HEK293 (cell line): ENCODE results near the gene HTT.

ENCODE experiments used
- CTCF ChIA-PET: fragments of 350-600 bp; formaldehyde crosslinking; extraction: SDS; loops from one replicate; lab custom pipeline; 2021; ENCODE audit warnings: antibody characterized with exemption; lab: Yijun Ruan, JAX
- POLR2A ChIA-PET: fragments of 300-600 bp; formaldehyde crosslinking; extraction: SDS; loops from one replicate; lab custom pipeline; 2020; ENCODE audit warnings: antibody characterized with exemption, inconsistent platforms; lab: Yijun Ruan, JAX
- H3K27ac ChIP-seq: fragments of 200-500 bp; sonication (Bioruptor generic); 2 replicates; pipeline ENCODE4 v1.5.1; 2014; ENCODE audit warnings: low read depth, low read length, control low read depth, inconsistent platforms; ENCODE audit errors: extremely low read depth
- H3K36me3 ChIP-seq, 2 experiments: fragments of 200-500 bp in 1 of 2; sonication (Bioruptor generic) in 1 of 2; 1 replicate in 1 of 2; 2 replicates in 1 of 2; pipeline ENCODE4 v1.5.1; 2014 to 2017; ENCODE audit warnings: inconsistent platforms in 2 of 2, low read length in 2 of 2; ENCODE audit not compliant: control insufficient read depth in 2 of 2, insufficient read depth in 1 of 2
- H3K4me1 ChIP-seq: fragments of 200-500 bp; sonication (Bioruptor generic); 2 replicates; pipeline ENCODE4 v1.5.1; 2014; ENCODE audit warnings: mild to moderate bottlenecking, low read length, inconsistent platforms; ENCODE audit not compliant: control insufficient read depth, insufficient read depth
- H3K4me3 ChIP-seq: 2 replicates; pipeline ENCODE4 v1.5.1; 2011; ENCODE audit warnings: low read depth, mild to moderate bottlenecking, control low read depth, low read length, moderate library complexity
- H3K9me3 ChIP-seq: fragments of 200-500 bp; sonication (Bioruptor generic); 2 replicates; pipeline ENCODE4 v1.5.1; 2014; ENCODE audit warnings: low read depth, low read length, inconsistent platforms; ENCODE audit not compliant: control insufficient read depth, insufficient read depth
- CTCF ChIP-seq: fragments of 450-650 bp; formaldehyde crosslinking; IDR thresholded peaks from 2 replicates; pipeline ENCODE4 v1.5.1; 2016; ENCODE audit warnings: missing biosample characterization, missing genetic modification characterization
- MZF1 ChIP-seq: fragments of 450-650 bp; formaldehyde crosslinking; IDR thresholded peaks from 2 replicates; pipeline ENCODE4 v1.5.1; 2017; ENCODE audit warnings: missing biosample characterization, missing genetic modification characterization, borderline replicate concordance
- OVOL3 ChIP-seq: fragments of 450-650 bp; formaldehyde crosslinking; IDR thresholded peaks from 2 replicates; pipeline ENCODE4 v1.5.1; 2016; ENCODE audit warnings: missing biosample characterization, missing genetic modification characterization
- ZBTB26 ChIP-seq: fragments of 450-650 bp; formaldehyde crosslinking; optimal IDR thresholded peaks from 2 replicates; pipeline ENCODE3; 2016; ENCODE audit warnings: missing biosample characterization, mild to moderate bottlenecking, missing genetic modification characterization
- ZFHX2 ChIP-seq: fragments of 450-650 bp; formaldehyde crosslinking; conservative IDR thresholded peaks from 2 replicates; pipeline ENCODE4 v1.5.1; 2016; ENCODE audit warnings: missing biosample characterization, missing genetic modification characterization
- ZFP37 ChIP-seq: fragments of 450-650 bp; formaldehyde crosslinking; IDR thresholded peaks from 2 replicates; pipeline ENCODE4 v1.5.1; 2016; ENCODE audit warnings: missing biosample characterization, missing genetic modification characterization
- ZNF132 ChIP-seq: fragments of 450-650 bp; formaldehyde crosslinking; IDR thresholded peaks from 2 replicates; pipeline ENCODE4 v1.5.1; 2017; ENCODE audit warnings: missing biosample characterization, missing genetic modification characterization, borderline replicate concordance
- ZNF140 ChIP-seq: fragments of 450-650 bp; formaldehyde crosslinking; IDR thresholded peaks from 2 replicates; pipeline ENCODE4 v1.5.1; 2016; ENCODE audit warnings: missing biosample characterization, missing genetic modification characterization
- ZNF341 ChIP-seq: fragments of 450-650 bp; formaldehyde crosslinking; IDR thresholded peaks from 2 replicates; pipeline ENCODE4; 2016; ENCODE audit warnings: low read depth, missing biosample characterization, missing genetic modification characterization
- ZNF354C ChIP-seq: fragments of 450-650 bp; formaldehyde crosslinking; IDR thresholded peaks from 2 replicates; pipeline ENCODE4 v1.5.1; 2016; ENCODE audit warnings: missing biosample characterization, missing genetic modification characterization, low read depth, borderline replicate concordance
- ZNF529 ChIP-seq: fragments of 450-650 bp; formaldehyde crosslinking; IDR thresholded peaks from 2 replicates; pipeline ENCODE4 v1.5.1; 2017; ENCODE audit warnings: missing genetic modification characterization, missing biosample characterization; ENCODE audit not compliant: insufficient replicate concordance
- ZNF621 ChIP-seq: fragments of 450-650 bp; formaldehyde crosslinking; IDR thresholded peaks from 2 replicates; pipeline ENCODE4 v1.5.1; 2017; ENCODE audit warnings: missing biosample characterization, missing genetic modification characterization
- ZNF645 ChIP-seq: fragments of 450-650 bp; formaldehyde crosslinking; IDR thresholded peaks from 2 replicates; pipeline ENCODE4; 2016; ENCODE audit warnings: missing biosample characterization, missing genetic modification characterization
- ZNF747 ChIP-seq: fragments of 450-650 bp; formaldehyde crosslinking; IDR thresholded peaks from 2 replicates; pipeline ENCODE4 v1.5.1; 2016; ENCODE audit warnings: missing biosample characterization, missing genetic modification characterization

The HTT gene

GRCh38 chr4:3176367-3177229 is 102.1 kb downstream of the HTT start:
- Histone ChIP-seq H3K4me1 (no peaks in the 10 kb centered on the region), H3K4me3 (no peak overlapping the region), H3K36me3 (peaks cover 0 to 75% of the 10 kb centered on the region in 2 experiments; a peak in 2 of 3 replicates), H3K27ac (no peak overlapping the region), H3K9me3 (no peaks in the 10 kb centered on the region)
- ChIA-PET CTCF (interaction anchor here (0.5 kb wide), 1 partner anchor 414 kb away, joined by 3 read pairs; no protein-coding TSS in a partner anchor), POLR2A (no interaction called here)
- no peak for TF ChIP-seq ZNF645 (tag by site-specific recombination)
- no peak for TF ChIP-seq ZBTB26 (tag by site-specific recombination)
- TF ChIP-seq MZF1 (tag by site-specific recombination), result no peak
- no peak for TF ChIP-seq ZFHX2
- no peak for TF ChIP-seq CTCF (tag by site-specific recombination)

- no peaks in the 10 kb centered on the region for H3K4me1 ChIP-seq
- H3K9me3 ChIP-seq, result no peaks in the 10 kb centered on the region
- no peak overlapping the region for H3K27ac ChIP-seq
- CTCF ChIA-PET, result no interaction called here
- no peak overlapping the region for H3K4me3 ChIP-seq
- POLR2A ChIA-PET, result no interaction called here
- TF ChIP-seq ZFP37 (no peak), ZNF621 (no peak), ZNF132 (no peak), ZNF747 (tag by site-specific recombination) (no peak), ZNF341 (tag by site-specific recombination) (no peak), OVOL3 (tag by site-specific recombination) (no peak), ZNF140 (no peak), ZNF354C (tag by site-specific recombination) (no peak)
- TF ChIP-seq, all 188 proteins: peak for 0
- peaks cover 0 to 75% of the 10 kb centered on the region in 2 experiments; a peak in 2 of 3 replicates for H3K36me3 ChIP-seq
Observed at GRCh38 chr4:3177426-3177825, 102.9 kb downstream of the HTT start.

GRCh38 chr4:3177905-3178304 is 103.4 kb downstream of the HTT start:
- Histone ChIP-seq H3K27ac (no peak overlapping the region), H3K4me1 (no peaks in the 10 kb centered on the region), H3K9me3 (no peaks in the 10 kb centered on the region), H3K36me3 (peaks cover 0 to 75% of the 10 kb centered on the region in 2 experiments; a peak in 2 of 3 replicates), H3K4me3 (no peak overlapping the region)
- CTCF ChIA-PET, result no interaction called here
- POLR2A ChIA-PET, result no interaction called here
- TF ChIP-seq ZNF529, result no peak
